ENCODE results near the gene TRAF2.

DNA sequence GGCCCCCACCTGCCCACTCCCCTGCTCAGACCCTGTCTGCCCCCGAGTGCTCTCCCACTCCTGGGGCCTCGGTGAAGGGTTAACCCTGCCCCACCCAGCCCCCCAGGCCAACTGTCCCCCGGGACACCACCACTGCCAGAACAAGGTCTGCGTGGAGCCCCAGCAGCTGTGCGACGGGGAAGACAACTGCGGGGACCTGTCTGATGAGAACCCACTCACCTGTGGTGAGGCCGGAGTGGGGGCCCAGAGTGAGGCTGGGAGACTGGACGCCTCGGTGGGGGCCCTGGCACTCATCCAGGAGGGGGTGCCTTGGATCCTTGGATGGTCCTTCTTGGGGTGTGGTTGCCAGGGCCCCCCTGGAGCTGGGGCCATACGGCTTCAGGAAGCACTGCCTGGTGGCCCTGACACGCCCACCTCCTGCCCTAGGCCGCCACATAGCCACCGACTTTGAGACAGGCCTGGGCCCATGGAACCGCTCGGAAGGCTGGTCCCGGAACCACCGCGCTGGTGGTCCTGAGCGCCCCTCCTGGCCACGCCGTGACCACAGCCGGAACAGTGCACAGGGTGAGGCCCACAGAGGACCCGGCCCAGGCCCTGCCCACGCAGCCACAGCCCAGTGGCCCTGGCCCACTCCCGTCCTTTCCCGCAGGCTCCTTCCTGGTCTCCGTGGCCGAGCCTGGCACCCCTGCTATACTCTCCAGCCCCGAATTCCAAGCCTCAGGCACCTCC, 32.0 kb upstream of the TRAF2 start:
- no peak for TF ChIP-seq CC2D1A (IDR thresholded peaks at IDR 0.05)
- TF ChIP-seq, protein P1, sequence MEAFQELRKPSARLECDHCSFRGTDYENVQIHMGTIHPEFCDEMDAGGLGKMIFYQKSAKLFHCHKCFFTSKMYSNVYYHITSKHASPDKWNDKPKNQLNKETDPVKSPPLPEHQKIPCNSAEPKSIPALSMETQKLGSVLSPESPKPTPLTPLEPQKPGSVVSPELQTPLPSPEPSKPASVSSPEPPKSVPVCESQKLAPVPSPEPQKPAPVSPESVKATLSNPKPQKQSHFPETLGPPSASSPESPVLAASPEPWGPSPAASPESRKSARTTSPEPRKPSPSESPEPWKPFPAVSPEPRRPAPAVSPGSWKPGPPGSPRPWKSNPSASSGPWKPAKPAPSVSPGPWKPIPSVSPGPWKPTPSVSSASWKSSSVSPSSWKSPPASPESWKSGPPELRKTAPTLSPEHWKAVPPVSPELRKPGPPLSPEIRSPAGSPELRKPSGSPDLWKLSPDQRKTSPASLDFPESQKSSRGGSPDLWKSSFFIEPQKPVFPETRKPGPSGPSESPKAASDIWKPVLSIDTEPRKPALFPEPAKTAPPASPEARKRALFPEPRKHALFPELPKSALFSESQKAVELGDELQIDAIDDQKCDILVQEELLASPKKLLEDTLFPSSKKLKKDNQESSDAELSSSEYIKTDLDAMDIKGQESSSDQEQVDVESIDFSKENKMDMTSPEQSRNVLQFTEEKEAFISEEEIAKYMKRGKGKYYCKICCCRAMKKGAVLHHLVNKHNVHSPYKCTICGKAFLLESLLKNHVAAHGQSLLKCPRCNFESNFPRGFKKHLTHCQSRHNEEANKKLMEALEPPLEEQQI (IDR thresholded peaks at IDR 0.05) = no peak
